Aorta (tissue), 5 donors: ENCODE measurements around the gene SLC25A43. TPM values are rescaled to one million over a fixed set of nuclear protein-coding genes. Genes with fewer than 3 reads are reported as not detected.
"Not testable (repeated sequence)": the region's sequence is repeated elsewhere in the genome, so short reads cannot be mapped to it uniquely, and the experiment has no call there.

Experiments
- ATAC-seq: fragments of 200-7000 bp; cut with Tn5 transposase; one replicate; pipeline ENCODE4 v1.9.1; 2022; ENCODE audit warnings: moderate library complexity; ENCODE audit not compliant: low FRiP score
- DNase-seq, 2 donors: peaks; one replicate each; pipeline ENCODE4 v3.0.0-alpha.2; 2020
- H3K27ac ChIP-seq, 2 donors: one replicate each; pipeline ENCODE4 v1.5.1; 2013; ENCODE audit warnings: low read length in 2 of 2, mild to moderate bottlenecking in 2 of 2, moderate library complexity in 2 of 2, control low read depth in 1 of 2, inconsistent platforms in 1 of 2, low read depth in 1 of 2
- H3K27me3 ChIP-seq, 2 donors: one replicate each; pipeline ENCODE4 v1.6.1; 2013; ENCODE audit warnings: control low read depth in 1 of 2, low read length in 1 of 2, mild to moderate bottlenecking in 1 of 2, moderate library complexity in 1 of 2; ENCODE audit not compliant: insufficient read depth in 2 of 2, control insufficient read depth in 1 of 2
- H3K36me3 ChIP-seq, 2 donors: one replicate each; pipeline ENCODE4 v1.6.1; 2013; ENCODE audit warnings: control low read depth in 1 of 2, low read length in 1 of 2, mild to moderate bottlenecking in 1 of 2; ENCODE audit not compliant: insufficient read depth in 2 of 2, control insufficient read depth in 1 of 2
- H3K4me1 ChIP-seq, 2 donors: one replicate each; pipeline ENCODE4 v1.6.1; 2013; ENCODE audit warnings: low read length in 2 of 2, control low read depth in 1 of 2, mild to moderate bottlenecking in 1 of 2, moderate library complexity in 1 of 2; ENCODE audit not compliant: insufficient read depth in 2 of 2, control insufficient read depth in 1 of 2
- H3K4me3 ChIP-seq, 2 donors: one replicate each; pipeline ENCODE4 v1.5.1; 2013; ENCODE audit warnings: low read length in 2 of 2, control low read depth in 1 of 2, mild to moderate bottlenecking in 1 of 2
- H3K9me3 ChIP-seq: one replicate; pipeline ENCODE4 v1.6.1; 2013; ENCODE audit warnings: mild to moderate bottlenecking, low read length; ENCODE audit not compliant: control insufficient read depth
- whole genome bisulfite sequencing, 2 donors: extraction: QIAGEN DNeasy Blood & Tissue Kit; methylation state at CpG; one replicate each; pipeline ENCODE4 v1.1.7; 2013; 5-methylcytosine and 5-hydroxymethylcytosine counted together
- intact Hi-C, 2 donors: fragments of 100-400 bp; cut with DNase I; formaldehyde crosslinking; loops; one replicate each; pipeline versions ENCODE4 v1.14.2 to v1.15.0; 2022
- long read RNA-seq, 2 donors: library from polyadenylated mRNA; unstranded; transcript quantifications; one replicate each; pipeline ENCODE4 v2.0.0, GENCODE V29; 2020 to 2021
- polyA plus RNA-seq, 2 donors: library from polyadenylated mRNA; stranded (reverse); fragments of 200-250 nt; gene quantifications; one replicate each; pipeline ENCODE4 v1.2.3, GENCODE V29; 2013
- total RNA-seq, 2 donors: library from RNA; stranded (reverse); fragmentation: NEBNext Ultra II Directional; extraction: Animal tissue kit (Norgen Biotek cat#: 25700); gene quantifications; one replicate each; pipeline ENCODE4 v1.2.1, GENCODE V29; 2021
- donor health status: healthy with polysubstance abuse.
- donor health status: Bipolar disorder and iron deficiency.
- donor health status: DM: no; HTN: no; CAD: no.
- donor health status: DM: no; HTN: no; CAD: no.
- donor health status: DM: yes; HTN: yes; CAD: no.

SLC25A43 gene
- total RNA-seq (10 to 100 TPM; 11.6 to 13.2 TPM), polyA plus RNA-seq (10 to 100 TPM; 10.2 to 14.1 TPM)
- long read RNA-seq, donor 1, transcript SLC25A43-201 (5 exons, 2,783 nt) = major isoform, 16 of 38 reads
- long read RNA-seq, donor 1, partial matches to known transcripts = 11 of 38 reads
- long read RNA-seq, donor 1, other reads (novel, unspliced or antisense) = 11 of 38 reads
- long read RNA-seq, donor 2, transcript SLC25A43-201 (5 exons, 2,783 nt) = major isoform, 8 of 19 reads
- long read RNA-seq, donor 2, partial matches to known transcripts = 4 of 19 reads
- long read RNA-seq, donor 2, other reads (novel, unspliced or antisense) = 7 of 19 reads

DNA sequence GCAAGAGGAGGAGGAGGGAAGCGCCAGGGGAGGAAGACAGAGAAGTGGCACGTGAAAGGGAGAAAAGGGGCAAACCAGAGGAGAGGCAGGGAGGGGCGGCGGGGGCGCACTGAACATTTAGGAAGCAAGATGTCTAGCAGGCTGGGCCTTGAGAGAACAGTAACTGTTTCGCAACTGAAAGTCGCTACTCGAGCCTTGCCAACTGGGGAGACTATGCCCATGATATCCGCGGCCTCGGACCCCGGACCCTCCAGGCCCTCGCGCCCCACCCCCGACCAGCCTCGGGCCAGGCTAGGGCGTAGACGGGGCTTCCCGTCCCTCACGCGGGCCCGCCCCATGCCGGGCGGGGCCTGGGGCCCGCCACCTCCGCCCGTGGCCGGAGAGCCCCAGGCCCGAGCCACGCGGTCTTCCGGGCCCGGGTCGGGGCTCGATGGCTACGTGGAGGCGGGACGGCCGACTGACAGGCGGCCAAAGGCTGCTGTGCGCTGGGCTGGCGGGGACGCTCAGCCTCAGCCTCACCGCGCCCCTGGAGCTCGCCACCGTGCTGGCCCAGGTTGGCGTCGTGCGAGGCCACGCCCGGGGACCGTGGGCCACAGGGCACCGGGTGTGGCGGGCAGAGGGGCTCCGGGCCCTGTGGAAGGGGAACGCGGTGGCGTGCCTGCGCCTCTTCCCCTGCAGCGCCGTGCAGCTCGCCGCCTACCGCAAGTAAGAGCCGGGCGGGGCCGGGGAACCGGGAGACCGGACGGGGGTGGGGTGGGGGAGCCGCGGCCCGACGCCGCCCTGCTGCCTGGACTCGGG lies at the start of gene SLC25A43:
SLC25A43 (plus strand) TSS at position 363 of the 798 bp plus-strand sequence; CDS start at position 431, 68 bp downstream.
- DNase-seq = peak; percentile 58 to 83
- Histone ChIP-seq H3K9me3 (no peaks in the 10 kb centered on the region), H3K4me1 (no peaks in the 10 kb centered on the region), H3K27me3 (no peaks in the 10 kb centered on the region), H3K4me3 (peak within 1 kb of the TSS; percentile 58 to 77), H3K36me3 (no peaks in the 10 kb centered on the region), H3K27ac (peak within 1 kb of the TSS in 1 of 2 donors; percentile 68)
- peak; percentile 84 for ATAC-seq
- intact Hi-C loops = no loop called here
- WGBS, 2 donors = 0 to 28% methylated on average over 52 to 77 of the region's 77 CpGs

- no peaks in the 10 kb centered on the region for H3K36me3 ChIP-seq
- H3K27me3 ChIP-seq = no peaks in the 10 kb centered on the region
- ATAC-seq (no peak), DNase-seq (no peak)
- intact Hi-C loops = no loop called here
- no peaks in the 10 kb centered on the region for H3K4me1 ChIP-seq
- no peak overlapping the region for H3K4me3 ChIP-seq
- no peaks in the 10 kb centered on the region for H3K9me3 ChIP-seq
- 35 to 38% methylated on average over 4 of the region's 4 CpGs for WGBS, 2 donors
- no peak overlapping the region for H3K27ac ChIP-seq
Observed at GRCh38 chrX:119359618-119360382, 39.3 kb upstream of the SLC25A43 start.

DNA sequence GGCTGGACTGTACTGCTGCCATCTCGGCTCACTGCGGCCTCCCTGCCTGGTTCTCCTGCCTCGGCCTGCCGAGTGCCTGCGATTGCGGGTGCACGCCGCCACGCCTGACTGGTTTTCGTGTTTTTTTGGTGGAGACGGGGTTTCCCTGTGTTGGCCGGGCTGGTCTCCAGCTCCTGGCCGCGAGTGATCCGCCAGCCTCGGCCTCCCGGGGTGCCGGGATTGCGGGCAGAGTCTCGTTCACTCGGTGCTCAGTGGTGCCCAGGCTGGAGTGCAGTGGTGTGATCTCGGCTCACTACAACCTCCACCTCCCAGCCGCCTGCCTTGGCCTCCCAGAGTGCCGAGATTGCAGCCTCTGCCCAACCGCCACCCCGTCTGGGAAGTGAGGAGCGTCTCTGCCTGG lies 37.7 kb upstream of the SLC25A43 start:
- intact Hi-C loops, H3K4me1 ChIP-seq, H3K4me3 ChIP-seq, H3K27ac ChIP-seq, H3K36me3 ChIP-seq, H3K27me3 ChIP-seq, ATAC-seq, H3K9me3 ChIP-seq, DNase-seq: not testable (repeated sequence)
- 96 to 97% methylated on average over 18 to 27 of the region's 27 CpGs for WGBS, 2 donors

DNA sequence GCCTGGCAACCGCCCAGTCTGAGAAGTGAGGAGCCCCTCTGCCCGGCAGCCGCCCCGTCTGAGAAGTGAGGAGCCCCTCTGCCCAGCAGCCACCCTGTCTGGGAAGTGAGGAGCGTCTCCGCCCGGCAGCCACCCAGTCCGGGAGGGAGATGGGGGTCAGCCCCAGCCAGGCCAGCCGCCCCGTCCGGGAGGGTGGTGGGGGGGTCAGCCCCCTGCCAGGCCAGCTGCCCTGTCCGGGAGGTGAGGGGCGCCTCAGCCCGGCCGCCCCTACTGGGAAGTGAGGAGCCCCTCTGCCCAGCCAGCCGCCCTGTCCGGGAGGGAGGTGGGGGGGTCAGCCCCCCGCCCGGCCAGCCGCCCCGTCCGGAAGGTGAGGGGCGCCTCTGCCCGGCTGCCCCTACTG lies 37.1 kb upstream of the SLC25A43 start:
- H3K4me1 ChIP-seq, intact Hi-C loops, DNase-seq, H3K36me3 ChIP-seq, H3K27me3 ChIP-seq, H3K9me3 ChIP-seq, H3K27ac ChIP-seq, ATAC-seq, H3K4me3 ChIP-seq: not testable (repeated sequence)
- WGBS, 2 donors = 93 to 98% methylated on average over 14 to 24 of the region's 24 CpGs

DNA sequence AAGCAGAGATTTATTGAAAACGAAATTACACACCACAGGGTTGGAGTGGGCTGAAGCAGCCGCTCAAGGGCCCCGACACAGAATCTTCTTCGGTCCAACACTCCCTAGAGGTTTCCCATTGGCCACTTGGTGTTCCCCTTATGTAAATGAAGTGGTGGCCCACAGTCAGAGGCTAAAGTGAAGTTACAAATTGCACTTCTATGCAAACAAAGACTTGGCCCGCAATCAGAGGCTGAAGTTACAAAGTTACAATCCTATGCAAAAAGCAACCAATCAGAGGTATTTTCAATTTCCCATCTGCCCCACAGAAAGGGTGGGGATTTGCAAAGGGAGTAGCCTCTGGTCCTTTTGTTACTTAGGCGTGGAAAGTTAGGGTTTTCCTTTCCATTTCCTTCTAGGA lies 35.7 kb upstream of the SLC25A43 start:
- DNase-seq = no peak
- intact Hi-C loops = no loop called here
- Histone ChIP-seq H3K27ac (no peak overlapping the region), H3K4me3 (no peak overlapping the region), H3K36me3 (no peaks in the 10 kb centered on the region), H3K27me3 (no peaks in the 10 kb centered on the region), H3K9me3 (no peaks in the 10 kb centered on the region), H3K4me1 (no peaks in the 10 kb centered on the region)
- ATAC-seq = no peak
- 74 to 75% methylated on average over 6 of the region's 6 CpGs for WGBS, 2 donors

DNA sequence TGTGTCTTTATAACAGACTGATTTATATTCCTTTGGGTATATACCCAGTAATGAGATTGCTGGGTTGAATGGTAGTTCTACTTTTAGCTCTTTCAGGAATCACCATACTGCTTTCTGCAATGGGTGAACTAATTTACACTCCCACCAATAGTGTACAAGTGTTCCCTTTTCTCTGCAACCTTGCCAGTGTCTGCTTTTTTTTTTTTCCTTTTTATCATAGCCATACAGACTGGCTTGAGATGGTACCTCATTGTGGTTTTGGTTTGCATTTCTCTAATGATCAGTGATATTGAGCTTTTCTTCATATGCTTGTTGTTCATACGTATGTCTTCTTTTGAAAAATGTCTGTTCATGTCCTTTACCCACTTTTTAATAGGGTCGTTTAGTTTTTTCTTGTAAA lies 27.3 kb upstream of the SLC25A43 start:
- 68 to 84% methylated on average over 2 of the region's 2 CpGs for WGBS, 2 donors

DNA sequence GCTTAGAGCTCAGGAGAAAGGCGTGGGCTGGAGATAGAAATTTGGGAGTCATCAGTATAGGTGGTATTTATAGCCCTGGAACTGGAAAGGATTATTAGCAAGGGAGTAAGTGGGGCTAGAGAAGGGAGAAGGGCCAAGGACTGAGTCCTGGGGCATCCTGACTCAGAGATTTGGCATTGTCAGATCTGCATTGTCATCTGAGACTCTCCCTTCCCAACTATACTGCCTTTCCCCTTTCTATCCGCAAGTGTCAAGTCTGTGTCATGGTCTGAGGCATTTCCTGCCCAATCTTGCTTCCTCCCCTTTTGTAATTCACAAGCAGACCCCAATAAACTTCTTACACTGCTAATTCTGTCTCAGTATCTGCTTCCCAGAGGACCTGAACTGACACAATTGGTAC lies 24.4 kb upstream of the SLC25A43 start:
- Histone ChIP-seq H3K27me3 (no peaks in the 10 kb centered on the region), H3K27ac (no peak overlapping the region), H3K4me1 (no peaks in the 10 kb centered on the region), H3K36me3 (no peaks in the 10 kb centered on the region), H3K4me3 (no peak overlapping the region), H3K9me3 (no peaks in the 10 kb centered on the region)
- WGBS, 2 donors = 68 to 71% methylated on average over 2 of the region's 2 CpGs
- DNase-seq (no peak), ATAC-seq (no peak)
- intact Hi-C loops = no loop called here

More for the DNA sequence above, 27.3 kb upstream of the SLC25A43 start:
- H3K4me3 ChIP-seq, H3K4me1 ChIP-seq, H3K27ac ChIP-seq, ATAC-seq, intact Hi-C loops, H3K27me3 ChIP-seq, H3K36me3 ChIP-seq, H3K9me3 ChIP-seq, DNase-seq: not testable (repeated sequence)

DNA sequence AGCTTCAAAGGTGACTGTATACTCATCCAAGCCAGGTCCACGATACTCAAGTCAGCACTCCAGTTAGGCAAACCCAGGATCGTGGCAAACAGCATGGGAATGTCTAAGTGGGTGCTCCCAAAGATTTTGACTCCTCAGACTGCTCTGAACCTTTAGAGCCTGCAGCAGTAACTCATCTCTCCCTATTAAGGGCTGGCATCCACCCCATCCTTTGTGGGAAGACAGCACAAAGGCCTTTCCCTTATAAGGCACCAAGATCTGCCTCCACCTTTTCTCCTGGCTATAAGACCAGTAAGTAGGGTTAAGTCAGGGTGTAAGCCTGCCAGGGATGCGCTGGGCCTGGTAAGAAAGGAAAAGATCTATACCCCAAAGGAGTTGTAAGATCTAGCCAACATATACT lies 23.6 kb upstream of the SLC25A43 start:
- intact Hi-C loops = no loop called here
- ATAC-seq (no peak), DNase-seq (no peak)
- Histone ChIP-seq H3K27me3 (no peaks in the 10 kb centered on the region), H3K4me1 (no peaks in the 10 kb centered on the region), H3K4me3 (no peak overlapping the region), H3K9me3 (no peaks in the 10 kb centered on the region), H3K27ac (no peak overlapping the region), H3K36me3 (no peaks in the 10 kb centered on the region)
- 66 to 89% methylated on average over 3 of the region's 3 CpGs for WGBS, 2 donors
